A673 (cell line): ENCODE measurements around the gene TRIM32. TPM values are rescaled to one million over a fixed set of nuclear protein-coding genes. Genes with fewer than 3 reads are reported as not detected.

Experiments
- Bru-seq: library from RNA; stranded (reverse); fragments of 400-500 nt; gene quantifications from one replicate; lab custom pipeline; 2021; lab: Mats Ljungman, UMichigan
- BruChase-seq, 2 experiments: library from RNA; stranded (reverse); fragments of 400-500 nt; gene quantifications; one replicate each; lab custom pipeline; 2021; lab: Mats Ljungman, UMichigan
- BruUV-seq: library from RNA; stranded (reverse); fragments of 400-500 nt; replicated peaks from 2 replicates; lab custom pipeline; 2021; lab: Mats Ljungman, UMichigan
- CTCF ChIA-PET: fragments of 300-600 bp; sonication (Branson Sonifier 250); formaldehyde crosslinking; loops from one replicate; lab custom pipeline; 2022; ENCODE audit warnings: antibody characterized with exemption; lab: Charles Lee
- POLR2A ChIA-PET: fragments of 300-600 bp; sonication (Branson Sonifier 250); formaldehyde crosslinking; loops from one replicate; lab custom pipeline; 2022; ENCODE audit warnings: antibody characterized with exemption; ENCODE audit not compliant: low non-redundant PET; lab: Charles Lee
- DNase-seq: peaks from one replicate; pipeline ENCODE4 v3.0.0-alpha.2; 2015; ENCODE audit warnings: low spot score
- H3K27ac ChIP-seq: fragments of 200-600 bp; sonication (generic); 2 replicates; pipeline ENCODE4 v1.5.1; 2016; ENCODE audit warnings: mixed run types, low read depth, mild to moderate bottlenecking, mixed read lengths, antibody characterized with exemption, low read length; ENCODE audit not compliant: poor library complexity, severe bottlenecking
- H3K27me3 ChIP-seq: fragments of 200-600 bp; sonication (generic); replicated peaks from 2 replicates; pipeline ENCODE4 v1.6.1; 2017; ENCODE audit warnings: mixed run types, low read depth, mild to moderate bottlenecking, mixed read lengths, antibody characterized with exemption, low read length; ENCODE audit not compliant: insufficient read depth, poor library complexity
- H3K36me3 ChIP-seq: fragments of 200-600 bp; sonication (generic); 2 replicates; pipeline ENCODE4 v1.6.1; 2016; ENCODE audit warnings: mixed run types, mild to moderate bottlenecking, mixed read lengths, antibody characterized with exemption, low read length; ENCODE audit not compliant: insufficient read depth, poor library complexity, severe bottlenecking
- H3K4me1 ChIP-seq: fragments of 200-600 bp; sonication (generic); 2 replicates; pipeline ENCODE4 v1.6.1; 2017; ENCODE audit warnings: mixed run types, mild to moderate bottlenecking, mixed read lengths, antibody characterized with exemption, low read length; ENCODE audit not compliant: insufficient read depth, poor library complexity, severe bottlenecking
- H3K4me3 ChIP-seq: fragments of 200-600 bp; sonication (generic); 2 replicates; pipeline ENCODE4 v1.5.1; 2016; ENCODE audit warnings: low read depth, mixed run types, mild to moderate bottlenecking, mixed read lengths, low read length; ENCODE audit not compliant: poor library complexity, severe bottlenecking
- H3K9me3 ChIP-seq: fragments of 200-600 bp; sonication (generic); 2 replicates; pipeline ENCODE4 v1.6.1; 2016; ENCODE audit warnings: mixed run types, low read depth, mild to moderate bottlenecking, mixed read lengths, antibody characterized with exemption, low read length; ENCODE audit not compliant: poor library complexity, severe bottlenecking
- CTCF ChIP-seq: fragments of 300-800, 200-600 bp; sonication (generic); conservative IDR thresholded peaks from 2 replicates; pipeline ENCODE4 v1.5.1; 2017; ENCODE audit warnings: low read depth, mild to moderate bottlenecking, antibody characterized with exemption, low read length, moderate library complexity, mixed read lengths
- EZH2 ChIP-seq: fragments of 200-600 bp; sonication (generic); IDR thresholded peaks from 2 replicates; pipeline ENCODE4 v1.6.1; 2017; ENCODE audit warnings: borderline replicate concordance, low read depth, mild to moderate bottlenecking, mixed read lengths, antibody characterized with exemption, low read length; ENCODE audit not compliant: poor library complexity, severe bottlenecking
- intact Hi-C: fragments of 100-400 bp; cut with micrococcal nuclease; formaldehyde crosslinking; loops from one replicate; pipeline ENCODE4 v1.10.0; 2022; ENCODE audit not compliant: unreplicated experiment
- long read RNA-seq: library from polyadenylated mRNA; stranded (forward); transcript quantifications from one replicate; pipeline ENCODE4 v2.0.0, GENCODE V29; 2022
- total RNA-seq: library from RNA; stranded (reverse); gene quantifications from 2 replicates; pipeline ENCODE4 v1.2.3, GENCODE V29; 2021

Gene TRIM32, protein sequence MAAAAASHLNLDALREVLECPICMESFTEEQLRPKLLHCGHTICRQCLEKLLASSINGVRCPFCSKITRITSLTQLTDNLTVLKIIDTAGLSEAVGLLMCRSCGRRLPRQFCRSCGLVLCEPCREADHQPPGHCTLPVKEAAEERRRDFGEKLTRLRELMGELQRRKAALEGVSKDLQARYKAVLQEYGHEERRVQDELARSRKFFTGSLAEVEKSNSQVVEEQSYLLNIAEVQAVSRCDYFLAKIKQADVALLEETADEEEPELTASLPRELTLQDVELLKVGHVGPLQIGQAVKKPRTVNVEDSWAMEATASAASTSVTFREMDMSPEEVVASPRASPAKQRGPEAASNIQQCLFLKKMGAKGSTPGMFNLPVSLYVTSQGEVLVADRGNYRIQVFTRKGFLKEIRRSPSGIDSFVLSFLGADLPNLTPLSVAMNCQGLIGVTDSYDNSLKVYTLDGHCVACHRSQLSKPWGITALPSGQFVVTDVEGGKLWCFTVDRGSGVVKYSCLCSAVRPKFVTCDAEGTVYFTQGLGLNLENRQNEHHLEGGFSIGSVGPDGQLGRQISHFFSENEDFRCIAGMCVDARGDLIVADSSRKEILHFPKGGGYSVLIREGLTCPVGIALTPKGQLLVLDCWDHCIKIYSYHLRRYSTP
- total RNA-seq (28.9 and 29.4 TPM in 2 replicates), Bru-seq, nascent RNA (percentile 85 among the genes with signal in this experiment), BruChase-seq, experiment 1, labeled RNA remaining after a 2-hour chase (percentile 89 among the genes with signal in this experiment), BruChase-seq, experiment 2, labeled RNA remaining after a 6-hour chase (percentile 71 among the genes with signal in this experiment)
- long read RNA-seq, transcript TRIM32-201 (2 exons, 3,688 nt) = minor isoform, 34 of 83 reads
- long read RNA-seq, transcript TRIM32-203 (2 exons, 3,717 nt) = major isoform, 39 of 83 reads
- long read RNA-seq, partial matches to known transcripts = 0 of 83 reads
- long read RNA-seq, other reads (novel, unspliced or antisense) = 8 of 83 reads

DNA sequence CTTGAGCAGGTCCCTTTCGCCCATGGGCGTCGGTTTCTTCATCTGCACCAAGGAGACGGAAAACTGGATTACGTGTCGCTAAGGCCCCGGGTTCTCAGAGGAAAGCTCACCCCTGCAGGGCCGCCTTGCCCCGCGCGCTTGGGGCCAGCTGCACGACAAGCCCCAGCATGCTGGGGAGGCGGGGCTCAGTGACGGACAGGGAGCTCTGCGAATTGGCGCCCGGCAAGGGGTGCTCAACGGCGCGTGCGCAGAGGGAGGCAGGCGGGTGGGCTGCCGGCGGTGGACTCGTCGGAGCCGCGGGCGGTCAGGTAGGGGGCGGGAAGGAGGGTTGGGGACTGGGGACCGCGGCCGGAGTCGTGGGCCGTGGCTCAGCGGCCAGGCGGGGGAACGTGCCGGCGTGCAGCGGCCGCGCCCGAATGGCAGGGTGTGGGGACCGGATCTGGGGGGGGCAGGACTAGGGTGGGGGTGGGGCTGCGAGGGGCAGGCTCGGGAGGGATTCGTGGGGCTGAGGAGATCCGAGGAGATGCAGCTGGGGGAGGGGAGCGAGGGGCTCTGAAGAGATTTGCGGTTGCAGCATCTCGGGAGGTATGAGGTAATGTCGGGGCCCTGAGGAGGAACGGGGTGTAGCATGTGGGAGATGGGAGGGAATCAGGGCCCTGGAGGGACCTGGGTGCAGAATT lies at the start of gene TRIM32:
TSS of gene TRIM32 (plus strand) at position 232 of the 680 bp plus-strand sequence. CDS start 10,438 bp downstream, outside the sequence.
- no peaks in the 10 kb centered on the region for H3K27me3 ChIP-seq
- CTCF ChIA-PET = interaction anchor here (0.7 kb wide), 2 partner anchors 427 to 1094 kb away, joined by 3 read pairs; no protein-coding TSS in a partner anchor

DNA sequence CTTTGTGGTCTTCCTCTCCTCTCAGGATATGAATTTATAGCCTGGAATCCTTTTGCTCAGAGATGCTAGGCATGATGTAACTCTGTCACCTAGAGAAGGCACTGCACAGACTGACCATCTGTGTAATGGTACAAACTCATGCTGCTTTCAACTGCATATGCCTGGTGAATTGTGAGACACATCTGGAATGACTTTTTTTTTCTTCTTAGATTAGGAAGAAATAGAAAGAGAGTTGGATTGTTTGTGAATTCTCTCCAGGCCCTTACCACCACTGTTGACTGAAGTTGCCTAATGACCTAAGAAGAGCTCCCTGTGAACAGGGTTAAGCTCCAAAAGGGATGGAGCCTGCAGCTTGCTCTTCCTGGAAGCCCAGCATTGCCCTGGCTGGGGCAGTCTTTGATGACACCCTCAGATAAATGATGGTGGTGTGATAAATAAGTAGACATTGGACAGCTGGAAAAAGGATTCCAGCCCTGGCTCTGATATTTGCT lies 47.8 kb upstream of the TRIM32 start:
- no TSS peak for BruUV-seq
- intact Hi-C loops = no loop called here

More for the DNA sequence above, at the start of gene TRIM32:
- POLR2A ChIA-PET = interaction anchor here (0.6 kb wide), 1 partner anchor 30 kb away, joined by 13 read pairs; no protein-coding TSS in a partner anchor
- Histone ChIP-seq H3K4me1 (peaks cover 11% of the 10 kb centered on the region), H3K27ac (peak within 1 kb of the TSS; percentile 71), H3K4me3 (peak within 1 kb of the TSS; percentile 73), H3K9me3 (peaks cover 4% of the 10 kb centered on the region), H3K36me3 (no peaks in the 10 kb centered on the region)
- no TSS peak for BruUV-seq
- peak; percentile 96 for DNase-seq
- TF ChIP-seq CTCF (no peak), EZH2 (no peak)
- intact Hi-C loops = no loop called here

More for the DNA sequence above, 47.8 kb upstream of the TRIM32 start:
- POLR2A ChIA-PET = no interaction called here
- Histone ChIP-seq H3K4me3 (no peak overlapping the region), H3K9me3 (no peaks in the 10 kb centered on the region), H3K36me3 (no peaks in the 10 kb centered on the region), H3K27ac (no peak overlapping the region), H3K4me1 (no peaks in the 10 kb centered on the region), H3K27me3 (no peaks in the 10 kb centered on the region)
- DNase-seq = no peak
- CTCF ChIA-PET = no interaction called here
- TF ChIP-seq EZH2 (no peak), CTCF (no peak)
